Mesothelial cell of epicardium (in vitro differentiated cells): ENCODE results near the gene PAXIP1. TPM values are rescaled to one million over a fixed set of nuclear protein-coding genes. Genes with fewer than 3 reads are reported as not detected.

Source experiments
- DNase-seq, 2 experiments: peaks; one replicate each; pipeline ENCODE4 v3.0.0; 2021; ENCODE audit warnings: low spot score in 2 of 2; ENCODE audit not compliant: unreplicated experiment in 2 of 2
- H3K27ac Mint-ChIP-seq: 2 replicates; pipeline ENCODE4 v1.8.0; 2021; ENCODE audit warnings: mixed read lengths
- H3K27me3 Mint-ChIP-seq: 2 replicates; pipeline ENCODE4 v1.8.0; 2021; ENCODE audit warnings: low read depth, mixed read lengths
- H3K36me3 Mint-ChIP-seq: 2 replicates; pipeline ENCODE4 v1.8.0; 2021; ENCODE audit warnings: mixed read lengths
- H3K4me1 Mint-ChIP-seq: 2 replicates; pipeline ENCODE4 v1.8.0; 2021; ENCODE audit warnings: mixed read lengths
- H3K4me3 Mint-ChIP-seq: 2 replicates; pipeline ENCODE4 v1.8.0; 2021; ENCODE audit warnings: mild to moderate bottlenecking, moderate library complexity, mixed read lengths
- H3K9me3 Mint-ChIP-seq: 2 replicates; pipeline ENCODE4 v1.8.0; 2021; ENCODE audit warnings: mixed read lengths
- total RNA-seq: library from RNA; stranded (reverse); gene quantifications from 3 replicates; pipeline ENCODE4 v1.2.1, GENCODE V29; 2021
- TF ChIP-seq, protein P1 (sequence below): fragments of 200-600 bp; sonication (generic); IDR thresholded peaks from one replicate; pipeline ENCODE4 v1.5.0; 2021; ENCODE audit warnings: antibody characterized with exemption; ENCODE audit not compliant: unreplicated experiment

Gene PAXIP1
- total RNA-seq, 1 donor from 2014 or later: 21.3 TPM

DNA sequence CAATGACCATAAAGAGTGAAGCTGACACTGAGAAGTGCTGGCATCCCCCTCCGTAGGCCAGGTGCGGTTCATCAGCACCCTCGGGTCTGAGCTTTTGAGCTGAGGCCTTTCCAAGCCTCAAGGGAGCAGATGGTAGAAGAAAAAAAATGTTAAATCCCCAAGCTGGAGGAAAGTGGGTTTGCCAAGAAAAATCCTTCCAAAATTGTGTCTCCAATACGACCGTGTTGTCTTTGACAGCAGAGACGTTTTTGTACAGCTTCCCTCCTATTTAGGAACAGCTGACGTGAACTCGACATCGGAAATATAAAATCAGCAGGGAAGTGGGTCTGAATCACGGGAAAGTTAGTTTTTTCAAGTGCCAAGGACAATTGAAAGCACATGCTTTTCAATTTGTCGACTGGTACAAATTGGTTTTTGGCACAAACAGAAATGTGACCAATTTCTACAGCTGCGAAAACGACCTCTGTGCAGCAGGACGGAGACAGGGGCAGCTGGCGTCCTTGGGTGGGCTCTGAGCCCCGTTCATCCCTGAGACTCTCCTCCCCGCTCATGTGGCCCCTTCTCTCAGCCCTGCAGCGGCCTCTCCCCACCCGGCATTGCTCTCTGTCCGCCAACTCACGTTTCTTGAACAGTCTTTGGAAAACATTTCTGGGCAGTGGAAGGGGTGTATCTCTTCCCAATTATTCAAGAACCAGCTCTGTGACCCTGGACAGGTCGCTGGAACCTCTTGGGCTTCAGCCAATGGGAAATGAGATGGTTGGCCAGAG, 89.9 kb downstream of the PAXIP1 start:
- peaks cover 10% of the 10 kb centered on the region for H3K9me3 Mint-ChIP-seq
- H3K27me3 Mint-ChIP-seq: peaks cover 18% of the 10 kb centered on the region
- no peak overlapping the region for H3K27ac Mint-ChIP-seq
- peaks cover 3% of the 10 kb centered on the region for H3K4me1 Mint-ChIP-seq
- DNase-seq: no peak
- TF ChIP-seq, protein P1, sequence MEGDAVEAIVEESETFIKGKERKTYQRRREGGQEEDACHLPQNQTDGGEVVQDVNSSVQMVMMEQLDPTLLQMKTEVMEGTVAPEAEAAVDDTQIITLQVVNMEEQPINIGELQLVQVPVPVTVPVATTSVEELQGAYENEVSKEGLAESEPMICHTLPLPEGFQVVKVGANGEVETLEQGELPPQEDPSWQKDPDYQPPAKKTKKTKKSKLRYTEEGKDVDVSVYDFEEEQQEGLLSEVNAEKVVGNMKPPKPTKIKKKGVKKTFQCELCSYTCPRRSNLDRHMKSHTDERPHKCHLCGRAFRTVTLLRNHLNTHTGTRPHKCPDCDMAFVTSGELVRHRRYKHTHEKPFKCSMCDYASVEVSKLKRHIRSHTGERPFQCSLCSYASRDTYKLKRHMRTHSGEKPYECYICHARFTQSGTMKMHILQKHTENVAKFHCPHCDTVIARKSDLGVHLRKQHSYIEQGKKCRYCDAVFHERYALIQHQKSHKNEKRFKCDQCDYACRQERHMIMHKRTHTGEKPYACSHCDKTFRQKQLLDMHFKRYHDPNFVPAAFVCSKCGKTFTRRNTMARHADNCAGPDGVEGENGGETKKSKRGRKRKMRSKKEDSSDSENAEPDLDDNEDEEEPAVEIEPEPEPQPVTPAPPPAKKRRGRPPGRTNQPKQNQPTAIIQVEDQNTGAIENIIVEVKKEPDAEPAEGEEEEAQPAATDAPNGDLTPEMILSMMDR: no peak
- H3K36me3 Mint-ChIP-seq: no peaks in the 10 kb centered on the region
- H3K4me3 Mint-ChIP-seq: no peak overlapping the region

DNA sequence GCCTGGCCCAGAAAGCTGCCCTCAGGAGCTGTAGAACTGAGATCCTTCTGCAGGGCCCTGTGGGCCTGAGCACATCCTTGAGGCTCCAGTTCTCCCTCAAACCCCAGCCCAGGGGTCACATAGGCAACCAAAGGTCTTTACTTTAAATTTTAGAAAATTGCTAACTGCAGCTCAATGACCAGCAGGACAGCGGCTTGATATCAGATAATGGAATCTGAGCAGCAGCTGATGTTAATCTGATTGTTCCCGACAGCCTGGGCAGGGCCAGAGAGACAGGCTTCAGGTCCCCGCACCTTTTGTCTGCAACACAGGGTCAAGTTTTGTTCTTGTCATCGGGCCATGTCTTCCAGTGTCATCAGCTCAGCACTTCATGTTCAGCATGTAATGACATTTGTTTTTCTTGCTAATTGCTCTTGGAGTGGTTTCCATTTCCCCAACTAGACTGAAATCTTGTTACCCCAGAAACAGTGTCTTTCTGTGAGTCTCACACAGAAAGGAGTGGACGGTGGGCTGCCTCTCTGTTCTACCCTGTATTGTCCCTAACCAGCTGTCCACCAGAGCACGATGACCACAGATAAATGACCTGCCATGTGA, 91.0 kb downstream of the PAXIP1 start:
- no peak for DNase-seq
- Mint-ChIP-seq H3K4me3 (no peak overlapping the region), H3K36me3 (no peaks in the 10 kb centered on the region), H3K4me1 (peaks cover 3% of the 10 kb centered on the region), H3K27ac (no peak overlapping the region), H3K27me3 (peaks cover 16% of the 10 kb centered on the region), H3K9me3 (peaks cover 10% of the 10 kb centered on the region)
- TF ChIP-seq, protein P1: no peak

DNA sequence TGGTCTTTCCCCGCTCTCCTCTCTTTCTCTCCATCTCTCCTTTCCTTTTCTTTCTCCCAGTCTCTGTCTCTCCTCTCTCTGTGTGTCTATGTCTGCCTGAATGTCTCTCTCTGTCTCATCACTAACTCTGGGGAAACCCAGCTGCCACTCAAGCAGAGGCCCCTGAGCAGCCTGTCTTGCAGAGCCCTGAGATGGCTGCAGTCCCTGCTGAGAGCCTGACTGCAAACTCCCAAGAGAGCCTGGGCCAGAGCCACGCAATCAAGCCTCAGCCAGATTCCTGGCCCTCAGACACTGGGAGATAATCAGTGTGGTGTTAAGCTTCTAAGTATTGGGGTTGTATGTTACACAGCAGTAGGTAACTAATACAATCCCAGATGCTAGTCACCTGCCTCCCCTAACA, 91.5 kb downstream of the PAXIP1 start:
- H3K4me3 Mint-ChIP-seq: no peak overlapping the region
- no peaks in the 10 kb centered on the region for H3K36me3 Mint-ChIP-seq
- H3K27ac Mint-ChIP-seq: no peak overlapping the region
- no peak for DNase-seq
- peaks cover 15% of the 10 kb centered on the region for H3K27me3 Mint-ChIP-seq
- TF ChIP-seq, protein P1: no peak
- peaks cover 3% of the 10 kb centered on the region for H3K4me1 Mint-ChIP-seq
- peaks cover 10% of the 10 kb centered on the region for H3K9me3 Mint-ChIP-seq

DNA sequence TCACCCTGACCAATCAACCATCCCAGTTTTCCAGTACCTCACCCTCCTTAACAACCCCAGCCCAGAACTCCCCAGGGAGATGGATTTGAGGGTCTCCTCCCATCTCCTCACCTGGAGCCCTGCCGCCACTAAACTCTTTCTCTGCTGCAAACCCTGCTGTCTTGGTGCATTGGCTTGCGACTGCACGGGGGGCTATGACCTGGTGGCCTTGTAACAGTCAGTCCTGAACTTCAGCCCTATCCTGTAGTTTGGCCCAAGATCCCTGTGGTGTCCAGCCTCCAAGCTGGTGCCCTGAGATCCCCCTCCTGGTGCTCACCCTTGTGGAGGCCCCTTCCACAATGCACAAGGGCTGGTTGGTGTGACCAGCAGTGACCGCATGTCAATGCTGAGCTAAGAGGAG, 91.9 kb downstream of the PAXIP1 start:
- H3K36me3 Mint-ChIP-seq: no peaks in the 10 kb centered on the region
- H3K4me3 Mint-ChIP-seq: no peak overlapping the region
- peaks cover 10% of the 10 kb centered on the region for H3K9me3 Mint-ChIP-seq
- DNase-seq: no peak
- TF ChIP-seq, protein P1: no peak
- H3K4me1 Mint-ChIP-seq: peaks cover 3% of the 10 kb centered on the region
- H3K27me3 Mint-ChIP-seq: peaks cover 12% of the 10 kb centered on the region
- H3K27ac Mint-ChIP-seq: no peak overlapping the region

DNA sequence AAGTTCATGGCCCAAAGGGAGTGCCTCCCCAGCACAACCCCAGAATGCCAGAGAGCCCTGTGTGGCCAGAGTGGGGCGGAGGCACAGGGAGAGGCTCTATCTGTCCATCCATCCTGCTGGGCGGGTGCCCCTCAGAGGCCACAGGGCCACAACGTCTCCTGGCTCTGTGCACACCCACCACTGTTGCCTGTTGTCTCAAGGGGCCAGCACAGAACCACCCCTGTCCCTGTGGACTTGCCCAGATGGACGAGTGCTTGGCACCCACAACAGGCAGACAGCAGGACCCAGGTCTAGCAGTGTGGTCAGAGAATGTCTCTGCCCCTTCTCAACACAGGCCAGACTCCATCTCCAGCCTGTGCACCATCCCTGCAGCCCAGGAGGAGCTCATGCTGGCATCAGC, 92.8 kb downstream of the PAXIP1 start:
- no peak overlapping the region for H3K4me3 Mint-ChIP-seq
- TF ChIP-seq, protein P1: no peak
- H3K36me3 Mint-ChIP-seq: no peaks in the 10 kb centered on the region
- no peak for DNase-seq
- H3K27me3 Mint-ChIP-seq: peaks cover 9% of the 10 kb centered on the region
- H3K27ac Mint-ChIP-seq: no peak overlapping the region
- H3K4me1 Mint-ChIP-seq: peaks cover 3% of the 10 kb centered on the region
- H3K9me3 Mint-ChIP-seq: peaks cover 10% of the 10 kb centered on the region
